Measurements from ENCODE around the gene SLC41A1. TPM values are rescaled to one million over a fixed set of nuclear protein-coding genes. Genes with fewer than 3 reads are reported as not detected.

The SLC41A1 gene
- total and polyA plus RNA-seq, 2 experiments from 2014 or later: 11.8 to 30.0 TPM

DNA sequence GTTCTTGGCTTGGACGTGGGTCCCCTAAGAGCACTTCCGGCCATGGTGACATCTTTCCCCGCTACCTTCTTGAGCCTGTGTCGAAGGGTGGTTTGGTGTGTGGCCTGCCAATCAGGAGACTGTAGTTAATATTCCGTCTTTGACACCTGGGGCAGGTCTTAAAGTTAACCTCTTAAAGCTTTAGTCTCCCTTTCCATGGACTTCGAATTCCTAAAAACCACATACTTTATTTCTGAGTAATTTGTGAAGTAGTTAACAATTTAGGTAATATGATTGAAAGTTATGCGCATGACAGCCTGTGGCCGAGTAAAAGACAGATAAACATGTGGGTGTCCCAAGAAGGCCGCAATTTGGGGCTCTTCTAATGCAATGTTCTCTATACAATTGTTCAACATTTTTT, 27.6 kb downstream of the SLC41A1 start:
- Histone ChIP-seq H3K27me3 (ENCODE audit: insufficient read depth) (no peaks in the 10 kb centered on the region), H3F3A (replicated peaks; ENCODE audit: low read depth) (0 out of 2 replicates have a peak, but pooled peaks cover 3% of the 10 kb centered on the region), H3K4me2 (no peak overlapping the region), H3K79me2 (replicated peaks; ENCODE audit: insufficient read depth) (no peaks in the 10 kb centered on the region), H3K36me3 (ENCODE audit: insufficient read depth) (no peaks in the 10 kb centered on the region), H2AFZ (no peak overlapping the region), H4K20me1 (replicated peaks; ENCODE audit: insufficient read depth) (no peaks in the 10 kb centered on the region), H3K9me2 (ENCODE audit: insufficient read depth) (no peaks in the 10 kb centered on the region), H3K4me1 (ENCODE audit: insufficient read depth) (no peaks in the 10 kb centered on the region), H3K4me3 (no peak overlapping the region), H3K27ac (ENCODE audit: low read depth) (no peak overlapping the region)
- TF ChIP-seq ZNF331 (CRISPR knock-in tag; IDR thresholded peaks at IDR 0.05; ENCODE audit: low read depth) (no peak), ETS1 (IDR thresholded peaks at IDR 0.05) (no peak), EZH2 (IDR thresholded peaks at IDR 0.05; ENCODE audit: low read depth, unreplicated experiment) (no peak), POLR2AphosphoS5 (IDR thresholded peaks at IDR 0.05; ENCODE audit: low read depth) (no peak), JUNB (IDR thresholded peaks at IDR 0.05; ENCODE audit: unreplicated experiment) (no peak)
- Mint-ChIP-seq H3K4me3 (no peak overlapping the region), H3K27ac (no peak overlapping the region), H3K27me3 (ENCODE audit: insufficient read depth, low read depth, poor library complexity) (peaks cover 1% of the 10 kb centered on the region), H3K9me3 (no peaks in the 10 kb centered on the region), H3K4me1 (no peaks in the 10 kb centered on the region; the same call in 2 of the 3 replicates), H3K36me3 (ENCODE audit: low read depth) (peaks cover 8% of the 10 kb centered on the region)
- ATAC-seq (no peak), DNase-seq (ENCODE audit: low spot score) (no peak)

DNA sequence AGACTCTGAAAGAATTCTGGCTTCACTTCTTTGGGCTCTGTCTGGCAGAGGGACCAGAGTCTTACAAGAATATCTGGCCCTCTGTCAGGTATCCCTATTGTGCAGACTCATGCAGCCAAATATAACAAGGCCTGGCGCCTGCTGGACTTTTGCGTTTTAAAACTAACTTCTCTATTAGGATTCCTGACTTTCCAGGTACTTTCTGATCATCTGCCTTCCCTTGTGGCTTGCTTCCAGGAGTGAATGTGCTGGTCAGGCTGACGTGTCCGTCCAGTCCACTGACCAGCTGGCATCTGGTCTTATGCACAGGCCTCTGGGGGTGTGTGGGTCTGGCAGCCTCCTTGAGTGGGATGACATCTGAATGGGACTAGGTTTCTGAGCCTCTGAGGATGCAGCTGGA, 29.1 kb downstream of the SLC41A1 start:
- H3F3A ChIP-seq (replicated peaks; ENCODE audit: low read depth): 0 out of 2 replicates have a peak, but pooled peaks cover 3% of the 10 kb centered on the region
- H3K4me3 ChIP-seq: no peak overlapping the region
- DNase-seq (ENCODE audit: low spot score) (no peak), ATAC-seq (no peak)
- Mint-ChIP-seq H3K36me3 (ENCODE audit: low read depth) (no peaks in the 10 kb centered on the region), H3K9me3 (no peaks in the 10 kb centered on the region), H3K27me3 (ENCODE audit: insufficient read depth, low read depth, poor library complexity) (peaks cover 1% of the 10 kb centered on the region), H3K4me1 (no peaks in the 10 kb centered on the region; the same call in 2 of the 3 replicates), H3K4me3 (no peak overlapping the region), H3K27ac (no peak overlapping the region)
- H3K27me3 ChIP-seq (ENCODE audit: insufficient read depth): no peaks in the 10 kb centered on the region
- H3K9me2 ChIP-seq (ENCODE audit: insufficient read depth): no peaks in the 10 kb centered on the region
- no peaks in the 10 kb centered on the region for H4K20me1 ChIP-seq (replicated peaks; ENCODE audit: insufficient read depth)
- H3K4me2 ChIP-seq: no peak overlapping the region
- H3K36me3 ChIP-seq (ENCODE audit: insufficient read depth): no peaks in the 10 kb centered on the region
- H3K79me2 ChIP-seq (replicated peaks; ENCODE audit: insufficient read depth): no peaks in the 10 kb centered on the region
- H3K4me1 ChIP-seq (ENCODE audit: insufficient read depth): no peaks in the 10 kb centered on the region
- TF ChIP-seq CREB1 (CRISPR knock-in tag; IDR thresholded peaks at IDR 0.05; ENCODE audit: low read depth) (no peak), STAT1 (IDR thresholded peaks at IDR 0.05; ENCODE audit: unreplicated experiment) (no peak), REST (IDR thresholded peaks at IDR 0.05; ENCODE audit: unreplicated experiment) (no peak), JUNB (IDR thresholded peaks at IDR 0.05; ENCODE audit: unreplicated experiment) (no peak), EZH2phosphoT487 (IDR thresholded peaks at IDR 0.05; ENCODE audit: unreplicated experiment) (no peak), ZNF114 (CRISPR knock-in tag; IDR thresholded peaks at IDR 0.05) (no peak)
- TF ChIP-seq, protein P1, sequence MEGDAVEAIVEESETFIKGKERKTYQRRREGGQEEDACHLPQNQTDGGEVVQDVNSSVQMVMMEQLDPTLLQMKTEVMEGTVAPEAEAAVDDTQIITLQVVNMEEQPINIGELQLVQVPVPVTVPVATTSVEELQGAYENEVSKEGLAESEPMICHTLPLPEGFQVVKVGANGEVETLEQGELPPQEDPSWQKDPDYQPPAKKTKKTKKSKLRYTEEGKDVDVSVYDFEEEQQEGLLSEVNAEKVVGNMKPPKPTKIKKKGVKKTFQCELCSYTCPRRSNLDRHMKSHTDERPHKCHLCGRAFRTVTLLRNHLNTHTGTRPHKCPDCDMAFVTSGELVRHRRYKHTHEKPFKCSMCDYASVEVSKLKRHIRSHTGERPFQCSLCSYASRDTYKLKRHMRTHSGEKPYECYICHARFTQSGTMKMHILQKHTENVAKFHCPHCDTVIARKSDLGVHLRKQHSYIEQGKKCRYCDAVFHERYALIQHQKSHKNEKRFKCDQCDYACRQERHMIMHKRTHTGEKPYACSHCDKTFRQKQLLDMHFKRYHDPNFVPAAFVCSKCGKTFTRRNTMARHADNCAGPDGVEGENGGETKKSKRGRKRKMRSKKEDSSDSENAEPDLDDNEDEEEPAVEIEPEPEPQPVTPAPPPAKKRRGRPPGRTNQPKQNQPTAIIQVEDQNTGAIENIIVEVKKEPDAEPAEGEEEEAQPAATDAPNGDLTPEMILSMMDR (conservative IDR thresholded peaks at IDR 0.05; ENCODE audit: low read depth in 2 of 2): no peak
- no peak overlapping the region for H3K27ac ChIP-seq (ENCODE audit: low read depth)
- H2AFZ ChIP-seq: no peak overlapping the region
